Measurements from ENCODE around the gene C1QTNF1. TPM values are rescaled to one million over a fixed set of nuclear protein-coding genes. Genes with fewer than 3 reads are reported as not detected.

Gene C1QTNF1
- polyA plus RNA-seq, 1 donor, result 4.2 TPM

DNA sequence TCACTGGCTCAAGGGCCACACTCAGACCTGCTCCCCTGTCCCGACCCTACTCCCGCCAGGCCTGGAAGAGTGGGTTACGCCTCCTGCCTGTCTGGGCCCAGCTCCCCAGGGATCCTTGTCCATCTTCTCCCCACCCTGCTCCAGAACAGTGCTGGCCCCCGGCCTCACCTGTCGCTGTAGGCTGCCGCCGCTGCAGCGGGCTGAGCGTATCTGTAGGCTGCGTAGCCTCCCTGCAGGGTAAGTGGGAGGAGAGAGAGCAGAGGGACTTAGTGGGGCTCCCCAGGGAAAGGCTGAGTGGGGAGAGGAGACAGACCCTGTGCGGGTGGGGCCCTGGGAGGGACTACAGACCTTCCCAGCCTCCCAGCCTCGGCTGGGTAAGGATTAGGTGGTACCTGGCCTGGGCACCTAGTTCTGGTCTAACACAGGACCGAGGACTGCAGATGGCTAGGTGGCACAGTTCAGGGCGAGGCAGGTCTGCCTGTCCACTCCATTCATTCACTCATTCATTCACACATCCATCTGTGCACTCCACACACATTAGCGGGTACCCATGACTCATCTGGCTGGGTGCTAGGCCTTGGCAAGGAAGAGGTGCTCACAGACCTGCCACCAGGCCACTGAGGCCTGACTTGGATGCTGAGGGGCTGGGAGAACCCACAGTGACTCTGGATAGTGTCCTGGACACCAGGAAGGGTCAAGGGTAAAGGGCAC is 71.5 kb downstream of the C1QTNF1 start:
- DNase-seq, result no peak

DNA sequence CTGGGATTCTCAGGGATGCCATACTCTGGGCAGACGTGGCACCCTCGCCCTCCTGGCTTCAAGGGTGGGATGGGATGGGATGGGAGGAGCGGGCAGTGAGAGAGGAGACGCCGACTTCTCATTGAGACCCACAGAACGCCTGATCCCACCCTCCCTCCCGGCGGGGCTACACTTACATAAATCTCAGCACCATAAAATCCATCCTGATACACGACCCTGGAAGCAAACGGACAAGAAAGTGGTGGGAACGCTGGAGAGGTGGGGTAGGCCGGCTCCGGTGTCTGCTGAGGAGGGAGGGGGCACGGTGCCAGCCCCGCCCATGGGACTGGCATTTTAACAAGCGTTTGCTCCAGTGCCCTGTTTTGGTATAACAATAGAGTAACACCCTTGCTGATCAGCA is 72.5 kb downstream of the C1QTNF1 start:
- DNase-seq, result no peak

- DNase-seq, result no peak
Measured at GRCh38 chr17:79097226-79098055, 73.5 kb downstream of the C1QTNF1 start.

DNA sequence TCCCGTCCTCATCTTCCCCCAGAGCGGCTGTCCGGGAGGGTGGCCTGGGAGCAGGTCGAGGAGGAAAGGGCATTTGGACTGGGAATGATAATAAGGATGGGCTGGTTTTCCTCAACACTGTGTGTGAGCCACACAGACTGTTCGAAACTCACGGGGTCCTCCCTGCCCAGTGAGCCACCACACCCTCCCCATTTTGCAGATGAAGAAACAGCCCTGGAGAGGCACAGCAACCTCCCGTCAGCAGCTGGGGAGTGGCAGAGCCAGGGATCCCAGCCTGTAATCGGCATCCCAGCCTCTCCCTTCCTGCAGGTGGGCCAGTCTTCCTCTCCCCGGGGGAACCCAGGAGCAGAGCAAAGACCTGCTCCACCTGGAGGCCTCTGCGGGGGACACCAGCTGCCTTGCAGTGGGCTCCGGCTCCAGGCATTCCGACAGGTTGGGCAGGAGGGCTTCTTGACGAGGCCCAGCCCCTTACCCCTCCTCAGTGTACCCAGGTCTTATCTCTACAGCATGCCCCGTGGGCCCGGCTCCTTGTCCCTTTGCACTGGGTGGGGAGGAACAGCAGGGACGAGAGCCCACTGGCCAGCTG is 74.4 kb downstream of the C1QTNF1 start:
- no peak for DNase-seq

Other genes with a start within 250 kb of the C1QTNF1 start
- 22.1 TPM for gene CYTH1, start 241.9 kb upstream of the C1QTNF1 start, polyA plus RNA-seq (ENCODE audit: insufficient read length)
- 30.5 TPM for gene USP36, start 183.4 kb upstream of the C1QTNF1 start, polyA plus RNA-seq (ENCODE audit: insufficient read length)
- gene CEP295NL, start 121.0 kb upstream of the C1QTNF1 start, polyA plus RNA-seq (ENCODE audit: insufficient read length), result 0.79 TPM
- gene TIMP2, start 98.8 kb upstream of the C1QTNF1 start, polyA plus RNA-seq (ENCODE audit: insufficient read length), result 185 TPM
- 67.9 TPM for gene LGALS3BP, start 44.2 kb upstream of the C1QTNF1 start, polyA plus RNA-seq (ENCODE audit: insufficient read length)
- gene CANT1, start 14.4 kb upstream of the C1QTNF1 start, polyA plus RNA-seq (ENCODE audit: insufficient read length), result 35.9 TPM
- 21.9 TPM for gene ENGASE, start 50.7 kb downstream of the C1QTNF1 start, polyA plus RNA-seq (ENCODE audit: insufficient read length)

All from hindlimb muscle (tissue), 1 donor.